NCI-H748 (cell line): ENCODE measurements around the gene SH2D6.

Experiments
- DNase-seq: peaks from one replicate; lab custom pipeline; 2025; ENCODE audit not compliant: unreplicated experiment; lab: John Stamatoyannopoulos, UW

Gene SH2D6

GRCh38 chr2:85421260-85422071 lies 3.0 kb downstream of the SH2D6 start:
- DNase-seq: peak; percentile 41

- DNase-seq: no peak
Measured at GRCh38 chr2:85422072-85422457, 3.6 kb downstream of the SH2D6 start.

- DNase-seq: no peak
Measured at GRCh38 chr2:85423525-85423924, 5.0 kb downstream of the SH2D6 start.

GRCh38 chr2:85425588-85425987 lies 7.1 kb downstream of the SH2D6 start:
- DNase-seq: no peak

GRCh38 chr2:85427300-85427835 lies 8.9 kb downstream of the SH2D6 start:
- no peak for DNase-seq

GRCh38 chr2:85428343-85428881 lies 9.9 kb downstream of the SH2D6 start:
- no peak for DNase-seq

- DNase-seq: no peak
Measured at GRCh38 chr2:85429213-85429923, 10.9 kb downstream of the SH2D6 start.

GRCh38 chr2:85429924-85430289 lies 11.4 kb downstream of the SH2D6 start:
- no peak for DNase-seq

GRCh38 chr2:85430752-85431569 lies 12.4 kb downstream of the SH2D6 start:
- peak; percentile 2 for DNase-seq

GRCh38 chr2:85431570-85432205 lies 13.2 kb downstream of the SH2D6 start:
- no peak for DNase-seq

- DNase-seq: peak; percentile 5
Measured at GRCh38 chr2:85433511-85434089, 15.1 kb downstream of the SH2D6 start.

- DNase-seq: no peak
Measured at GRCh38 chr2:85434696-85435095, 16.2 kb downstream of the SH2D6 start.

GRCh38 chr2:85435220-85435958 lies 16.9 kb downstream of the SH2D6 start:
- DNase-seq: no peak

GRCh38 chr2:85435981-85436835 lies 17.7 kb downstream of the SH2D6 start:
- no peak for DNase-seq

GRCh38 chr2:85436836-85437487 lies 18.4 kb downstream of the SH2D6 start:
- no peak for DNase-seq

GRCh38 chr2:85437488-85438200 lies 19.1 kb downstream of the SH2D6 start:
- peak; percentile 79 for DNase-seq

- no peak for DNase-seq
Measured at GRCh38 chr2:85438201-85439024, 19.9 kb downstream of the SH2D6 start.
